GM19452 (cell line): Measurements from ENCODE around the gene CEACAM1.
"Not testable (repeated sequence)": the region's sequence is repeated elsewhere in the genome, so short reads cannot be mapped to it uniquely, and the experiment has no call there.

Source experiments
- ATAC-seq: cut with Tn5 transposase; IDR thresholded peaks from one replicate; pipeline ENCODE4 v1.9.1; 2021; ENCODE audit not compliant: unreplicated experiment

Gene CEACAM1

GRCh38 chr19:42477933-42478332 lies 50.3 kb downstream of the CEACAM1 start:
- no peak for ATAC-seq

- ATAC-seq, result no peak
These were observed 51.2 kb downstream of the CEACAM1 start for GRCh38 chr19:42477117-42477516.

- ATAC-seq, result no peak
These were observed 52.9 kb downstream of the CEACAM1 start for GRCh38 chr19:42475366-42475765.

- no peak for ATAC-seq
These were observed 53.5 kb downstream of the CEACAM1 start for GRCh38 chr19:42474743-42475142.

- ATAC-seq, result no peak
These were observed 54.6 kb downstream of the CEACAM1 start for GRCh38 chr19:42473686-42474085.

- no peak for ATAC-seq
These were observed 55.7 kb downstream of the CEACAM1 start for GRCh38 chr19:42472402-42473147.

- ATAC-seq, result no peak
These were observed 56.6 kb downstream of the CEACAM1 start for GRCh38 chr19:42471554-42472249.

- ATAC-seq, result no peak
These were observed 58.7 kb downstream of the CEACAM1 start for GRCh38 chr19:42469311-42470235.

- ATAC-seq, result no peak
These were observed 59.9 kb downstream of the CEACAM1 start for GRCh38 chr19:42468273-42468796.

GRCh38 chr19:42467183-42467760 lies 61.0 kb downstream of the CEACAM1 start:
- no peak for ATAC-seq

GRCh38 chr19:42466521-42467182 lies 61.6 kb downstream of the CEACAM1 start:
- ATAC-seq, result no peak

GRCh38 chr19:42465827-42466280 lies 62.4 kb downstream of the CEACAM1 start:
- no peak for ATAC-seq

- ATAC-seq, result no peak
These were observed 66.5 kb downstream of the CEACAM1 start for GRCh38 chr19:42461700-42462324.

- not testable (repeated sequence) for ATAC-seq
These were observed 67.0 kb downstream of the CEACAM1 start for GRCh38 chr19:42461231-42461630.

- no peak for ATAC-seq
These were observed 68.4 kb downstream of the CEACAM1 start for GRCh38 chr19:42459926-42460325.
